Loucy (cell line): ENCODE results near the gene WWOX.

ENCODE experiments used
- H2AFZ ChIP-seq: fragments of 200-600 bp; sonication (generic); 2 replicates; pipeline ENCODE4 v1.6.0; 2016; ENCODE audit warnings: antibody characterized with exemption, mild to moderate bottlenecking, low read length, moderate library complexity
- H3F3A ChIP-seq: fragments of 200-600 bp; 2 replicates; pipeline ENCODE4 v1.6.0; 2016; ENCODE audit warnings: antibody characterized with exemption, low read depth, mild to moderate bottlenecking
- H3K27me3 ChIP-seq: fragments of 200-600 bp; sonication (generic); 2 replicates; pipeline ENCODE4 v1.6.1; 2014; ENCODE audit warnings: low read length, mild to moderate bottlenecking; ENCODE audit not compliant: insufficient read depth, poor library complexity, severe bottlenecking
- H3K36me3 ChIP-seq: fragments of 200-600 bp; sonication (generic); 2 replicates; pipeline ENCODE4 v1.6.1; 2016; ENCODE audit warnings: low read length; ENCODE audit not compliant: insufficient read depth
- H3K4me1 ChIP-seq: fragments of 200-600 bp; sonication (generic); 2 replicates; pipeline ENCODE4 v1.5.1; 2014; ENCODE audit warnings: low read length, mild to moderate bottlenecking; ENCODE audit not compliant: insufficient read depth, poor library complexity, severe bottlenecking
- H3K4me2 ChIP-seq: fragments of 200-600 bp; sonication (generic); 2 replicates; pipeline ENCODE4 v1.6.0; 2014; ENCODE audit warnings: antibody characterized with exemption, low read length, low read depth, mild to moderate bottlenecking; ENCODE audit not compliant: poor library complexity, severe bottlenecking
- H3K4me3 ChIP-seq: fragments of 200-600 bp; sonication (generic); 2 replicates; pipeline ENCODE4 v1.5.1; 2014; ENCODE audit warnings: low read length, mild to moderate bottlenecking, mixed read lengths; ENCODE audit not compliant: poor library complexity, severe bottlenecking
- H3K79me2 ChIP-seq: fragments of 200-600 bp; sonication (generic); 2 replicates; pipeline ENCODE4 v1.6.1; 2014; ENCODE audit warnings: low read length; ENCODE audit not compliant: insufficient read depth
- H3K9ac ChIP-seq: fragments of 200-600 bp; sonication (generic); 2 replicates; pipeline ENCODE4 v1.6.0; 2014; ENCODE audit warnings: mild to moderate bottlenecking, low read depth, low read length, moderate library complexity; ENCODE audit not compliant: poor library complexity, severe bottlenecking
- H3K9me2 ChIP-seq: fragments of 200-600 bp; sonication (generic); replicated peaks from 2 replicates; pipeline ENCODE4 v1.6.1; 2016; ENCODE audit warnings: low read depth, low read length, mixed read lengths
- H3K9me3 ChIP-seq: fragments of 200-600 bp; sonication (generic); 2 replicates; pipeline ENCODE4 v1.6.1; 2014; ENCODE audit warnings: mild to moderate bottlenecking, antibody characterized with exemption, low read length, low read depth; ENCODE audit not compliant: insufficient read depth
- H4K20me1 ChIP-seq: fragments of 200-600 bp; sonication (generic); 2 replicates; pipeline ENCODE4 v1.6.0; 2014; ENCODE audit warnings: antibody characterized with exemption, low read length, mild to moderate bottlenecking; ENCODE audit not compliant: insufficient read depth, poor library complexity, severe bottlenecking
- EZH2phosphoT487 ChIP-seq: fragments of 200-600 bp; IDR thresholded peaks from 2 replicates; pipeline ENCODE4 v1.6.1; 2018; ENCODE audit warnings: antibody characterized with exemption, mild to moderate bottlenecking, moderate library complexity, borderline replicate concordance
- TF ChIP-seq, protein P1 (sequence below): fragments of 200-600 bp; sonication (generic); conservative IDR thresholded peaks from 2 replicates; pipeline ENCODE4 v1.5.1; 2014; ENCODE audit warnings: mild to moderate bottlenecking, antibody characterized with exemption, low read length

The WWOX gene

GRCh38 chr16:78607022-78607421 is 507.6 kb downstream of the WWOX start:
- H3K79me2 ChIP-seq, result no peaks in the 10 kb centered on the region
- H3K4me1 ChIP-seq, result peaks cover 18% of the 10 kb centered on the region
- H2AFZ ChIP-seq, result no peak overlapping the region
- no peak for TF ChIP-seq EZH2phosphoT487
- TF ChIP-seq, protein P1, sequence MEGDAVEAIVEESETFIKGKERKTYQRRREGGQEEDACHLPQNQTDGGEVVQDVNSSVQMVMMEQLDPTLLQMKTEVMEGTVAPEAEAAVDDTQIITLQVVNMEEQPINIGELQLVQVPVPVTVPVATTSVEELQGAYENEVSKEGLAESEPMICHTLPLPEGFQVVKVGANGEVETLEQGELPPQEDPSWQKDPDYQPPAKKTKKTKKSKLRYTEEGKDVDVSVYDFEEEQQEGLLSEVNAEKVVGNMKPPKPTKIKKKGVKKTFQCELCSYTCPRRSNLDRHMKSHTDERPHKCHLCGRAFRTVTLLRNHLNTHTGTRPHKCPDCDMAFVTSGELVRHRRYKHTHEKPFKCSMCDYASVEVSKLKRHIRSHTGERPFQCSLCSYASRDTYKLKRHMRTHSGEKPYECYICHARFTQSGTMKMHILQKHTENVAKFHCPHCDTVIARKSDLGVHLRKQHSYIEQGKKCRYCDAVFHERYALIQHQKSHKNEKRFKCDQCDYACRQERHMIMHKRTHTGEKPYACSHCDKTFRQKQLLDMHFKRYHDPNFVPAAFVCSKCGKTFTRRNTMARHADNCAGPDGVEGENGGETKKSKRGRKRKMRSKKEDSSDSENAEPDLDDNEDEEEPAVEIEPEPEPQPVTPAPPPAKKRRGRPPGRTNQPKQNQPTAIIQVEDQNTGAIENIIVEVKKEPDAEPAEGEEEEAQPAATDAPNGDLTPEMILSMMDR, result no peak
- H3F3A ChIP-seq, result no peaks in the 10 kb centered on the region
- H4K20me1 ChIP-seq, result no peaks in the 10 kb centered on the region
- H3K9ac ChIP-seq, result no peak overlapping the region
- H3K36me3 ChIP-seq, result no peaks in the 10 kb centered on the region
- H3K9me3 ChIP-seq, result no peaks in the 10 kb centered on the region
- no peaks in the 10 kb centered on the region for H3K27me3 ChIP-seq
- no peak overlapping the region for H3K4me3 ChIP-seq
- H3K9me2 ChIP-seq, result no peaks in the 10 kb centered on the region
- no peak overlapping the region for H3K4me2 ChIP-seq

DNA sequence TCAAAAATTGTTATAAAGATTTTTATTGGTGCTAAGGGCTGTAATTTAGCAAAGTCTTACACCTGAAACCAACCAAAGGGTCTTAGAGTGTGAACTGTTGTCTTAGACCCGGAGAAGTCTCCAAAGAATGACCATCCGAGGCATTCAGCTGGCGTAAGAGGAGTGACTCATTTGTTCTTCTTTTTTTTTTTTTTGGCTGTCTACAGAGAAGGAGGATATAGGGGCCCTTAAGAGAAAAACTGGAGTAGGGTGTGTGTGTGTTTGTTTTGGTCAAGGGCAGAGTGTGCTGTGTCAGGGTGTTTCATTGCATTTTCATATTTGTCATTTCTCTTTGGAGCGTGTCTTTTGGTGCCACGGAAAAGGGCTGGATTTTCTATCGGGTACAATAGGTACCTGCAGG is 508.0 kb downstream of the WWOX start:
- Histone ChIP-seq H3K9me3 (no peaks in the 10 kb centered on the region), H3K79me2 (no peaks in the 10 kb centered on the region), H2AFZ (no peak overlapping the region), H3K9ac (no peak overlapping the region), H4K20me1 (no peaks in the 10 kb centered on the region), H3K36me3 (no peaks in the 10 kb centered on the region), H3K4me3 (no peak overlapping the region), H3K4me1 (peaks cover 18% of the 10 kb centered on the region), H3K4me2 (no peak overlapping the region), H3F3A (no peaks in the 10 kb centered on the region), H3K27me3 (no peaks in the 10 kb centered on the region), H3K9me2 (no peaks in the 10 kb centered on the region)
- no peak for TF ChIP-seq EZH2phosphoT487

GRCh38 chr16:78608305-78608776 is 508.9 kb downstream of the WWOX start:
- Histone ChIP-seq H3K9me2 (no peaks in the 10 kb centered on the region), H3F3A (no peaks in the 10 kb centered on the region), H3K4me1 (peaks cover 18% of the 10 kb centered on the region), H3K27me3 (no peaks in the 10 kb centered on the region), H3K9me3 (no peaks in the 10 kb centered on the region), H3K79me2 (no peaks in the 10 kb centered on the region), H3K4me2 (no peak overlapping the region), H3K36me3 (no peaks in the 10 kb centered on the region), H4K20me1 (no peaks in the 10 kb centered on the region), H3K9ac (no peak overlapping the region), H2AFZ (peak overlapping the region; percentile 11; the same call in 1 of the 2 replicates), H3K4me3 (no peak overlapping the region)
- TF ChIP-seq, protein P1, result no peak
- TF ChIP-seq EZH2phosphoT487, result no peak
